GM10266 (cell line): ENCODE data around the gene RORB.
"Not testable (repeated sequence)": the region's sequence is repeated elsewhere in the genome, so short reads cannot be mapped to it uniquely, and the experiment has no call there.

Experiments
- DNase-seq: peaks from one replicate; pipeline ENCODE4 v3.0.0; 2012; ENCODE audit errors: extremely low spot score
- CTCF ChIP-seq: IDR thresholded peaks from 2 replicates; pipeline ENCODE4 v1.5.1; 2012; ENCODE audit warnings: mild to moderate bottlenecking, low read depth; ENCODE audit not compliant: control insufficient read depth, insufficient read depth; ENCODE audit errors: missing control alignments

RORB gene

GRCh38 chr9:74527718-74528117 lies 30.6 kb downstream of the RORB start:
- DNase-seq, result no peak

GRCh38 chr9:74528207-74528606 lies 31.1 kb downstream of the RORB start:
- DNase-seq, result no peak
- no peak for TF ChIP-seq CTCF

More at GRCh38 chr9:74527718-74528117, 30.6 kb downstream of the RORB start:
- TF ChIP-seq CTCF, result no peak

- not testable (repeated sequence) for DNase-seq
- TF ChIP-seq CTCF, result peak; percentile 11
Observed at GRCh38 chr9:74530458-74530857, 33.3 kb downstream of the RORB start.

GRCh38 chr9:74533253-74533652 lies 36.1 kb downstream of the RORB start:
- TF ChIP-seq CTCF, result no peak
- no peak for DNase-seq

- no peak for DNase-seq
- no peak for TF ChIP-seq CTCF
Observed at GRCh38 chr9:74534841-74535240, 37.7 kb downstream of the RORB start.

GRCh38 chr9:74543145-74543544 lies 46.0 kb downstream of the RORB start:
- TF ChIP-seq CTCF, result no peak
- no peak for DNase-seq

GRCh38 chr9:74551266-74551665 lies 54.1 kb downstream of the RORB start:
- DNase-seq, result no peak
- TF ChIP-seq CTCF, result no peak
